HG03139 (cell line): ENCODE data around the gene GTF3C6.
A peak's percentile ranks its signal among the peaks of the same experiment; 100 is the strongest.
"Not testable (repeated sequence)": the region's sequence is repeated elsewhere in the genome, so short reads cannot be mapped to it uniquely, and the experiment has no call there.

ENCODE experiments used
- ATAC-seq: cut with Tn5 transposase; IDR thresholded peaks from one replicate; pipeline ENCODE4 v1.9.1; 2021; ENCODE audit not compliant: unreplicated experiment

Gene GTF3C6

GRCh38 chr6:110958329-110959192 lies at the start of gene GTF3C6:
Gene GTF3C6, plus strand, starts transcription at chr6:110958706. Its CDS starts 64 bp downstream, at chr6:110958770.
- ATAC-seq = peak; percentile 97

- no peak for ATAC-seq
Observed at GRCh38 chr6:110930781-110931180, 27.7 kb upstream of the GTF3C6 start.

GRCh38 chr6:110933912-110934311 lies 24.6 kb upstream of the GTF3C6 start:
- no peak for ATAC-seq

GRCh38 chr6:110934381-110934898 lies 24.1 kb upstream of the GTF3C6 start:
- ATAC-seq = no peak

GRCh38 chr6:110935171-110935570 lies 23.3 kb upstream of the GTF3C6 start:
- no peak for ATAC-seq

- no peak for ATAC-seq
Observed at GRCh38 chr6:110938171-110938570, 20.3 kb upstream of the GTF3C6 start.

GRCh38 chr6:110939429-110940200 lies 18.9 kb upstream of the GTF3C6 start:
- no peak for ATAC-seq

- peak; percentile 98 for ATAC-seq
Observed at GRCh38 chr6:110944681-110945151, 13.8 kb upstream of the GTF3C6 start.

- ATAC-seq = no peak
Observed at GRCh38 chr6:110946498-110946897, 12.0 kb upstream of the GTF3C6 start.

GRCh38 chr6:110949679-110950285 lies 8.7 kb upstream of the GTF3C6 start:
- ATAC-seq = no peak

GRCh38 chr6:110950440-110950839 lies 8.1 kb upstream of the GTF3C6 start:
- no peak for ATAC-seq

- no peak for ATAC-seq
Observed at GRCh38 chr6:110951008-110951407, 7.5 kb upstream of the GTF3C6 start.

GRCh38 chr6:110951986-110952794 lies 6.3 kb upstream of the GTF3C6 start:
- ATAC-seq = no peak

- no peak for ATAC-seq
Observed at GRCh38 chr6:110953633-110954303, 4.7 kb upstream of the GTF3C6 start.

- ATAC-seq = no peak
Observed at GRCh38 chr6:110960014-110960390, 1.5 kb downstream of the GTF3C6 start.

- not testable (repeated sequence) for ATAC-seq
Observed at GRCh38 chr6:110962636-110963035, 4.1 kb downstream of the GTF3C6 start.

GRCh38 chr6:110965629-110966229 lies 7.2 kb downstream of the GTF3C6 start:
- no peak for ATAC-seq

- not testable (repeated sequence) for ATAC-seq
Observed at GRCh38 chr6:110968661-110969060, 10.2 kb downstream of the GTF3C6 start.

GRCh38 chr6:110971468-110971867 lies 13.0 kb downstream of the GTF3C6 start:
- ATAC-seq = no peak
